22Rv1 (cell line): ENCODE measurements around the gene PRR15.
A peak's percentile ranks its signal among the peaks of the same experiment; 100 is the strongest.

Experiments used
- CTCF ChIP-seq: fragments of 450-650 bp; IDR thresholded peaks from 2 replicates; pipeline ENCODE4 v1.5.1; 2017; ENCODE audit warnings: mild to moderate bottlenecking
- ZFX ChIP-seq: fragments of 450-650 bp; IDR thresholded peaks from 2 replicates; pipeline ENCODE4 v1.6.1; 2017; ENCODE audit warnings: antibody characterized with exemption, borderline replicate concordance

DNA sequence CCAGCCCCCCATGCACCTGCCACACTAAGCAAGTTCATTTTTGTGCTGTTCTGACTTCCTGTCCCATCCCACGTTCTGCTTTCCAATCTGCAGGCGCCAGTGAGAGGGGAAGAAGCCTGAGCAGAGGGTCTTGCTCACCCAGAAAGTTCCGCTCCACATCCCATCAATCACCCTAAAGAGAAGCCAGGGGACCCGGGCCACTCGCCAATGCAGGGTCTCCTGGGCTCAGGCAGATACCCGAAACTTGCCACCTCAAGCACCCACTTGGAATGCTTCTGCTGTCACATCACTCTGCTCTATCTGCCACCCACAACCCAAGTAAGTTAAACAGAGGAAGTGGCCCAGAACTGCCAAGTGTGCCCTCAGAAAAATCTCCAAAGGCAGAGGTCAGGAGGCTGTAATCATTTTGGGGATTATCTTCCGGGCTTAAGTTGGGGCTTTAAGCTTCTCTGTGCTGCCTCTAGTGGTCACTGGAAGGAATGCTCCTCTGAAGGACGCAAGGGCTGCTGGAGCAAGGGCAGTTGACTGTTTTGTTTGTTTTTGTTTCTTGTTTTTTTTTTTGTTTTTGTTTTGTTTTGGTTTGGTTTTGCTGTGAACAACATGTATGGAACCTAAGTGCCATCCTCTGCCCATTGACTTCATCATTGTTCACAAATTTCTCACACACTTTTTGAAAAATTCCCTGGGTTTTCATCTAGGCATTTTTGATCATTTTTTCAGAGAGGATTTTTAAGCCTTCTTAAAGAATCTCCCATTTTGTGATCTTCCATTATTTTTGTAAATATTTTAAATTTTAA is 25.5 kb downstream of the PRR15 start:
- TF ChIP-seq CTCF (peak; percentile 99), ZFX (no peak)
